A549 treated with Mapracorat at 1 μM for 4 hours (cell line): Measurements from ENCODE around the gene LXN. TPM values are rescaled to one million over a fixed set of nuclear protein-coding genes. Genes with fewer than 3 reads are reported as not detected.

Experiments
- total RNA-seq: library from RNA; stranded (reverse); fragments of 200-300 nt; extraction: Qiagen RNA extraction; gene quantifications from 5 replicates; pipeline ENCODE4 v1.2.3, GENCODE V29; 2022

Gene LXN, protein sequence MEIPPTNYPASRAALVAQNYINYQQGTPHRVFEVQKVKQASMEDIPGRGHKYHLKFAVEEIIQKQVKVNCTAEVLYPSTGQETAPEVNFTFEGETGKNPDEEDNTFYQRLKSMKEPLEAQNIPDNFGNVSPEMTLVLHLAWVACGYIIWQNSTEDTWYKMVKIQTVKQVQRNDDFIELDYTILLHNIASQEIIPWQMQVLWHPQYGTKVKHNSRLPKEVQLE
- total RNA-seq = 52.7 to 66.9 TPM (median 53.5 TPM) in 5 replicates

DNA sequence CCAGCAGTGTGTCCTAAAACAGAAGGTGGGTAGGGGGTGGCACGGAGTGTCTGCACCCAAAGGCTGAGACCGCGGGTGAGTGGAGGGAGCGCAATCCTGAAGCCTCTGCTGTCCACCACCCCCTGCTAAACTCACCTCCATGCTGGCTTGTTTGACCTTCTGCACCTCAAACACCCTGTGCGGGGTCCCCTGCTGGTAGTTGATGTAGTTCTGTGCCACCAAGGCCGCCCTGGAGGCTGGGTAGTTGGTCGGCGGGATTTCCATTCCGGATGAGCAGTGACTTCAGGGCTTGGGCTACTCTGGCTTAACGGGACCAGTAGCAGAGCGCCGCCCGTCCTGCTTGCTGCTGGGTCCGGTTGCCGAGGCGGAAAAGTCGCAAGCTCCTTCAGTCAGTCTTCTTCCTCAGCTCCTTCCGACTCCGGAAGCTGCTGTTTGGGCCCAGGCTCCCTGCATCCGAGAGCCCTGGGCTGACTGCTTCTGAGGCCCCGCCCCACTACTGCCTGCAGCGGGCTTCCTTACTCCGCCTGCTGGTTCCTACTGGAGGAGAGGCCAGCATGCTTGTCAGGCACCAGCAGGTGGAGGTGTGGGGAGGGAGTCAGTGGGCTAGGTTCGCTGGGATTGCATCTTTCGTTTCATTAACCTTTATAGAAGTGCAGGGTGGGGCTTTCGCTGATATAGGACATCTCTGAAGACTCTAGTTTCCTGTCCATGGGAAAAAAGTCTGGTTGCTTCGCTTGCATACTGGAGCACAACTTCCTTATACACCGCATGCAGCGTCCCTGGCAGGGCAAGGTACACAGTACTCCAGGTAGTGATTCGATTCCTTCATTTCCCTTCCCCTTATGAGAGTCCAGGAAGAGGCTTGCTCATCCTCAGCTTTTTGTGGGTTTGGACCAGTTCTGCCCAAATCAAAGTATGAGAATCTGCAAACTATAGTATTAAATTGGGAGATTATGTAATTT is at the start of gene LXN:
TSS of gene LXN (minus strand) at position 434 of the 962 bp plus-strand sequence. CDS start at position 264, 170 bp downstream.

DNA sequence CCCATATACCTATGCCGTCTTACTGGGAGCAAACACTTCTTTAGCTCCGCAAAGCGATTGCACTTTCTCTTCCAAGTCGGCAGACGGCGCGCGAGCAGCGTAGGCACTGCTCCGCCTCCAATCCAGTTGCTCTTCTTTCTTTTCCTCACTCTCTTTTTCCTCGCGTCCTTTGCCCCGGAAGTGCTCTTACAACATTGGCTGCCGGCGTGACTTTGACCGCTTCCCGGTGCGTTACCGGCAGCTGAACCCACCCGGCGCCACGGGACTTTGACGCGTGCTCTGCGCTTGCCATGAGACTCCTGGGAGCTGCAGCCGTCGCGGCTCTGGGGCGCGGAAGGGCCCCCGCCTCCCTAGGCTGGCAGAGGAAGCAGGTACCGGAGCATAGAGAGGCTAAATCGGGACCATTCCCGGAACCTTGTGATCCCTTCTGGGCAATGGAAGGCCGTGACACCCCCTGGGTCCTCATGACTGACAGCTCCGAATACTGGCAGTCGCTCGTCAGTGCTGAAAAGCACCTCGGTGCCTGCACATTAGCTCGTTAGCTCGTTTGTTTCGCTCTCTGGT is 28.0 kb downstream of the LXN start, which contains the start of gene GFM1:
TSS of gene GFM1 (plus strand) at position 183 of the 564 bp plus-strand sequence. CDS start at position 291, 108 bp downstream.

Other genes with a start within 250 kb of the LXN start
- 21.4 to 27.3 TPM (median 25.5 TPM) in 5 replicates for gene MLF1, start 101.5 kb downstream of the LXN start, total RNA-seq
- 35.5 to 55.0 TPM (median 46.2 TPM) in 5 replicates for gene GFM1, start 28.1 kb downstream of the LXN start, total RNA-seq
- gene RARRES1, start 59.8 kb upstream of the LXN start, total RNA-seq = 7.7 to 11.7 TPM (median 11.2 TPM) in 5 replicates
- gene MFSD1, start 129.4 kb upstream of the LXN start, total RNA-seq = 39.4 to 47.9 TPM (median 46.3 TPM) in 5 replicates